Bronchial epithelial cell (primary cell): ENCODE measurements around the gene FOXC1. TPM values are rescaled to one million over a fixed set of nuclear protein-coding genes. Genes with fewer than 3 reads are reported as not detected.
A peak's percentile ranks its signal among the peaks of the same experiment; 100 is the strongest.

Experiments
- DNase-seq: peaks from one replicate; pipeline ENCODE4 v3.0.0-alpha.2; 2010; ENCODE audit warnings: low read depth
- FAIRE-seq: peaks from 2 replicates; lab custom pipeline; 2011; peaks lifted over from hg19 to GRCh38; lab: Jason Lieb, UNC
- H3K27me3 ChIP-seq: 2 replicates; pipeline ENCODE4 v1.5.1; 2011; ENCODE audit warnings: low read length; ENCODE audit not compliant: control insufficient read depth, insufficient read depth
- H3K36me3 ChIP-seq: 2 replicates; pipeline ENCODE4 v1.5.1; 2011; ENCODE audit warnings: low read length; ENCODE audit not compliant: control insufficient read depth, insufficient read depth
- H3K4me3 ChIP-seq: 2 replicates; pipeline ENCODE4 v1.5.1; 2011; ENCODE audit warnings: mild to moderate bottlenecking, low read depth, low read length, control low read depth
- total RNA-seq: library from RNA; depleted of rRNA; stranded (reverse); fragments of >200 nt; gene quantifications from 2 replicates; pipeline ENCODE4 v1.2.1, GENCODE V29; 2014
- TF ChIP-seq, protein P1 (sequence below): IDR thresholded peaks from 2 replicates; pipeline ENCODE4 v1.5.1; 2011; ENCODE audit warnings: mild to moderate bottlenecking, moderate library complexity, low read length, control low read depth, inconsistent platforms; ENCODE audit not compliant: insufficient read depth, severe bottlenecking

The FOXC1 gene
- total RNA-seq, 1 donor from 2014 or later: 3.7 TPM

GRCh38 chr6:1576711-1577110 lies 33.0 kb upstream of the FOXC1 start:
- Histone ChIP-seq H3K36me3 (no peaks in the 10 kb centered on the region), H3K27me3 (no peaks in the 10 kb centered on the region), H3K4me3 (no peak overlapping the region)
- DNase-seq: no peak
- TF ChIP-seq, protein P1, sequence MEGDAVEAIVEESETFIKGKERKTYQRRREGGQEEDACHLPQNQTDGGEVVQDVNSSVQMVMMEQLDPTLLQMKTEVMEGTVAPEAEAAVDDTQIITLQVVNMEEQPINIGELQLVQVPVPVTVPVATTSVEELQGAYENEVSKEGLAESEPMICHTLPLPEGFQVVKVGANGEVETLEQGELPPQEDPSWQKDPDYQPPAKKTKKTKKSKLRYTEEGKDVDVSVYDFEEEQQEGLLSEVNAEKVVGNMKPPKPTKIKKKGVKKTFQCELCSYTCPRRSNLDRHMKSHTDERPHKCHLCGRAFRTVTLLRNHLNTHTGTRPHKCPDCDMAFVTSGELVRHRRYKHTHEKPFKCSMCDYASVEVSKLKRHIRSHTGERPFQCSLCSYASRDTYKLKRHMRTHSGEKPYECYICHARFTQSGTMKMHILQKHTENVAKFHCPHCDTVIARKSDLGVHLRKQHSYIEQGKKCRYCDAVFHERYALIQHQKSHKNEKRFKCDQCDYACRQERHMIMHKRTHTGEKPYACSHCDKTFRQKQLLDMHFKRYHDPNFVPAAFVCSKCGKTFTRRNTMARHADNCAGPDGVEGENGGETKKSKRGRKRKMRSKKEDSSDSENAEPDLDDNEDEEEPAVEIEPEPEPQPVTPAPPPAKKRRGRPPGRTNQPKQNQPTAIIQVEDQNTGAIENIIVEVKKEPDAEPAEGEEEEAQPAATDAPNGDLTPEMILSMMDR: no peak
- FAIRE-seq: no peak

- FAIRE-seq: peak; percentile 84
- TF ChIP-seq, protein P1: no peak
These were observed 32.5 kb upstream of the FOXC1 start for GRCh38 chr6:1577146-1577680.

DNA sequence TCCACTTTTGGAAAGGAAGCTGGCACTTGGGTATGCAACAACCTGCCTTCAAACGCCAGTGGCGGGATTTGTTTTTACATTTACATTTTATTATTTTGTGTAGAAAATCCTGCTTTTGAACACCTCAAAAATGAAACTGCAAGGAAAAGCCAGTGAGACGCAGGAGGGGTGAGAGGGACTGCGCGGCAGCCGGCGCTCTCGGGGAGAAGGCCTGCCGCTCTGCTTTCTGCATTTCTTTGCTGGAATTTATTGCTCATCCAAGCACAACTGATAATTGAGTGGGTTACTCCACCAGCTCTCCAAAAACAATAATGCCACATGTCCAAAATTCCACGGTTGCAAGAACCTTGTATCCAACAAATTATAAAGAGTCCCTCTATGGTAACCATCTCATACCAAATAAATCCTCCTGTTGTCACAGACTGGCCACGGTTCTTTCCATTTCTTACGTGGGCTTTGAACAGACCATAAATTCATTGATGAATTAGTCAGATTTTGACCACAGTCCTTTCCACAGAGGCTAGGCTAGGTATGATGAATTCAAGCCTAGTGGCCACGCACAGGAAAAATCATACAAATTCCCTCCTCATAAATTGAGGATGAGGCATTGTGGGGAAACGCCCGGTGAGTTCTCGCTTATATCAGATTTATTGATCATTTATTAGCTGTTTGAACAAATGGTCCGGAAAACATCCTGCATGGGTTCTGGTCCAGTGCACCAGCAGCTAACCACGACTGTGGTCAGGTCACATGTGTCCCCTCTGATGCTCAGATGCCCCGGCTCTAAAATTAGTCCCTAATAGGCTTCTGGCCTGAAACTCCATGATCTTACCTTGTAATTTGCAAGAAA lies 31.6 kb upstream of the FOXC1 start:
- DNase-seq (no peak), FAIRE-seq (no peak)
- Histone ChIP-seq H3K27me3 (no peaks in the 10 kb centered on the region), H3K4me3 (no peak overlapping the region), H3K36me3 (no peaks in the 10 kb centered on the region)
- TF ChIP-seq, protein P1: no peak

More at GRCh38 chr6:1577146-1577680, 32.5 kb upstream of the FOXC1 start:
- no peaks in the 10 kb centered on the region for H3K27me3 ChIP-seq
- no peak for DNase-seq
- no peaks in the 10 kb centered on the region for H3K36me3 ChIP-seq
- no peak overlapping the region for H3K4me3 ChIP-seq

- Histone ChIP-seq H3K27me3 (no peaks in the 10 kb centered on the region), H3K36me3 (no peaks in the 10 kb centered on the region), H3K4me3 (no peak overlapping the region)
- FAIRE-seq (no peak), DNase-seq (no peak)
- TF ChIP-seq, protein P1: no peak
These were observed 30.6 kb upstream of the FOXC1 start for GRCh38 chr6:1579096-1579495.

GRCh38 chr6:1580109-1580508 lies 29.6 kb upstream of the FOXC1 start:
- DNase-seq (no peak), FAIRE-seq (no peak)
- Histone ChIP-seq H3K27me3 (peaks cover 3% of the 10 kb centered on the region), H3K36me3 (no peaks in the 10 kb centered on the region), H3K4me3 (no peak overlapping the region)
- TF ChIP-seq, protein P1: no peak
